K562 (cell line): ENCODE measurements around the gene RPL22L1. TPM values are rescaled to one million over a fixed set of nuclear protein-coding genes. Genes with fewer than 3 reads are reported as not detected.

ENCODE experiments used
- ARID1B ChIP-seq: fragments of 450-650 bp; IDR thresholded peaks from 2 replicates; pipeline ENCODE4 v1.6.1; 2016; ENCODE audit warnings: antibody characterized with exemption, mild to moderate bottlenecking, inconsistent platforms
- CEBPB ChIP-seq: fragments of 450-650 bp; IDR thresholded peaks from 2 replicates; pipeline ENCODE4 v1.6.1; 2016; ENCODE audit warnings: missing genetic modification characterization, missing compliant biosample characterization
- ERF ChIP-seq: fragments of 450-650 bp; formaldehyde crosslinking; IDR thresholded peaks from 2 replicates; pipeline ENCODE4 v1.4.0; 2020; ENCODE audit warnings: mild to moderate bottlenecking, mixed read lengths
- HMGN3 ChIP-seq: IDR thresholded peaks from 2 replicates; pipeline ENCODE4 v1.6.1; 2011; ENCODE audit warnings: borderline replicate concordance, low read depth, mild to moderate bottlenecking, mixed read lengths, low read length; ENCODE audit not compliant: insufficient read length; ENCODE audit errors: extremely low read depth
- KLF16 ChIP-seq: IDR thresholded peaks from 2 replicates; pipeline ENCODE4 v1.6.1; 2016; ENCODE audit warnings: antibody characterized with exemption
- MEIS2 ChIP-seq: fragments of 450-650 bp; IDR thresholded peaks from 2 replicates; pipeline ENCODE4 v1.6.1; 2014; ENCODE audit warnings: mild to moderate bottlenecking; ENCODE audit not compliant: partially characterized antibody
- MYBL2 ChIP-seq, 2 experiments: fragments of 450-650 bp in 1 of 2; sonication (generic) in 1 of 2; formaldehyde crosslinking in 1 of 2; IDR thresholded peaks; 2 replicates each; pipeline versions ENCODE4 v1.6.1 to v1.8.1; 2017 to 2022; ENCODE audit warnings: borderline replicate concordance in 1 of 2, inconsistent platforms in 1 of 2, low read depth in 1 of 2, mild to moderate bottlenecking in 1 of 2, missing genetic modification reagents in 1 of 2, moderate library complexity in 1 of 2
- MYC ChIP-seq, 2 experiments: fragments of 250-450 bp in 1 of 2; sonication (Bioruptor Pico) in 1 of 2; IDR thresholded peaks; 2 replicates each; pipeline versions ENCODE4 v1.5.1 to v1.6.1; 2012 to 2021; ENCODE audit warnings: low read depth in 2 of 2, borderline replicate concordance in 1 of 2, improper control_type of control experiment in 1 of 2, low read length in 1 of 2, mild to moderate bottlenecking in 1 of 2, moderate library complexity in 1 of 2
- PCBP2 ChIP-seq: fragments of 200-400 bp; formaldehyde crosslinking; IDR thresholded peaks from 2 replicates; pipeline ENCODE4 v1.6.1; 2018; ENCODE audit warnings: low read length, low read depth, mild to moderate bottlenecking, moderate library complexity; ENCODE audit not compliant: poor library complexity, severe bottlenecking
- PHF8 ChIP-seq: fragments of 200-600 bp; sonication (generic); IDR thresholded peaks from 2 replicates; pipeline ENCODE4 v1.6.1; 2012; ENCODE audit warnings: mixed run types, mild to moderate bottlenecking, inconsistent platforms, low read length, moderate library complexity, borderline replicate concordance
- SPI1 ChIP-seq: IDR thresholded peaks from 2 replicates; pipeline ENCODE4 v1.6.1; 2011; ENCODE audit warnings: low read depth, low read length, control low read depth, borderline replicate concordance
- TCFL5 ChIP-seq: fragments of 250-450 bp; sonication (Bioruptor Pico); conservative IDR thresholded peaks from 2 replicates; pipeline ENCODE4 v1.6.1; 2021; ENCODE audit warnings: mild to moderate bottlenecking, moderate library complexity, matching md5 sums
- TEAD2 ChIP-seq: fragments of 450-650 bp; IDR thresholded peaks from 2 replicates; pipeline ENCODE4 v1.6.1; 2016; ENCODE audit warnings: missing genetic modification characterization, control low read depth, missing compliant biosample characterization
- XRCC5 ChIP-seq: fragments of 200-400 bp; formaldehyde crosslinking; IDR thresholded peaks from 2 replicates; pipeline ENCODE4 v1.6.1; 2017; ENCODE audit warnings: low read depth, mild to moderate bottlenecking, low read length
- polyA plus RNA-seq, 8 experiments: library from polyadenylated mRNA; depleted of rRNA in 4 of 8; stranded (reverse) in 5 of 8; unstranded in 3 of 8; fragments of >200 nt; fragmentation: Nextera tagmentation in 2 of 8; fragmentation: Illumina TruSeq in 1 of 8; extraction: Ambion mirVana in 2 of 8; extraction: Trizol in 1 of 8; gene quantifications; 2 replicates each; pipeline versions ENCODE4 v1.2.1 to v1.2.3, GENCODE V29; 2011 to 2014; ENCODE audit warnings: inconsistent platforms in 1 of 8, missing spikeins in 1 of 8
- total RNA-seq, 7 experiments: library from RNA; depleted of rRNA in 6 of 7; stranded (reverse); fragments of >200 nt in 6 of 7; fragmentation: Illumina TruSeq in 2 of 7; extraction: Trizol in 2 of 7; gene quantifications; 2 replicates each; pipeline versions ENCODE4 v1.2.1 to v1.2.3, GENCODE V29; 2011 to 2021; ENCODE audit warnings: low replicate concordance in 1 of 7
- TF ChIP-seq, protein P1 (sequence below), 2 experiments: fragments of 250-450 bp in 1 of 2; fragments of 450-650 bp in 1 of 2; sonication (Bioruptor Pico) in 1 of 2; IDR thresholded peaks; 2 replicates each; pipeline versions ENCODE4 v1.6.1 to v1.8.0; 2016 to 2021; ENCODE audit warnings: mild to moderate bottlenecking in 2 of 2, moderate library complexity in 2 of 2, missing compliant biosample characterization in 1 of 2, missing genetic modification characterization in 1 of 2
- TF ChIP-seq, protein P2 (sequence below): fragments of 250-450 bp; sonication (Bioruptor Pico); IDR thresholded peaks from 2 replicates; pipeline ENCODE4 v1.8.0; 2022; ENCODE audit warnings: inconsistent platforms
- TF ChIP-seq, protein P3 (sequence below), 3 experiments: IDR thresholded peaks in 2 of 3; conservative IDR thresholded peaks in 1 of 3; 2 replicates each; pipeline ENCODE4 v1.5.1; 2011 to 2012; ENCODE audit warnings: low read length in 3 of 3, mild to moderate bottlenecking in 3 of 3, control low read depth in 2 of 3, improper control_type of control experiment in 1 of 3, inconsistent platforms in 1 of 3, low read depth in 1 of 3, mixed read lengths in 1 of 3, moderate library complexity in 1 of 3; ENCODE audit not compliant: insufficient read depth in 2 of 3

RPL22L1 gene
- total and polyA plus RNA-seq, 9 of the 15 experiments (the other 6 are each of a cell fraction or from before 2014, with no cell fraction given) = 53.9 to 198 (median 108) TPM

DNA sequence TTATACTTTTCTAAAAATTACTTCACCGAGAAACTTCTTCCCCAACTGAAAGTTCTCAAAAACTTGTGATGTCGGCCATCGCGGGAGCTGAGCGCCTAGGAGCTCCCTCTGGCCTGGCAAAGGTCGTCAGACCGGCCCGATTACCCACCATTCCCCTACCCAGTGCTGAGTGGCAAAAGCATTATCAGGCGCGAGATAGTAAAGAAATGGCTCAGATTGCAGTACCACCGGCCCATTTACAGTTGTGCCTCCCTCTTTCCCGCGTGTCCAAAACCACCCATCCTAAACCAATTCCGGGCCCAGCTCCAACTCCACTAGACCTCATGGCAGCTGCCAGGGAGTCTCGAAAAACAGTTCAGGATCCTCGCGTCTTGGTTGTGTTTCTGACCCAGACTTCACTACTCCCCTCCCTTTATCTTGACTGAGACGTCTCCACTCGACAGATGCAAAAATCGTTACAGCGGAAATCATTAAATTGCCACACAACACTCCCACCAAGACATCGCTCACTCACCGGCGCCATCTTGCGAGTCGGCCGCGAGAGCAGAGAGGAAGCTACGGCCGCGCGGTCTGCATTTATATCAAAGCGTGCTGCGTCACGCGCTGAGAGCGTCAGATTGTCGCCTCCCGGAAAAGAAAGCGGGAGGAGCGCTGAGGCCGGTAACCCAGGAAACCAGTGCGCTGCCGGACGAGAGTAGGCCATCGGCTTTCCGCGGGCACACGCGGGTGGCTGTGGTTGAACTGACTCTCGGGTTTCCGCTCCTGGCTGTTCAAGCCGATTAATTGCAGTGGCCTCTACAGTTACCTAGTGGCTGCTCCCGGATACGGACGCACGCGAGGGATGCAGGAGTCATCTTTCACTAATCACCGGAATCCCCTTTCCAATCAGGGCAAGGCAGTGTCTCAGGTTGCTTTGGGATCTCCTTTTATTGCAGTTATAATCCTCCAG, at the start of gene RPL22L1 (continued):
- peak; percentile 96 for TF ChIP-seq PHF8
- TF ChIP-seq TCFL5 (CRISPR knock-in tag) = 0 out of 2 replicates have a peak, but pooled peaks have one; percentile 12
- peak; percentile 73 for TF ChIP-seq CEBPB (tag)
- TF ChIP-seq, protein P1, sequence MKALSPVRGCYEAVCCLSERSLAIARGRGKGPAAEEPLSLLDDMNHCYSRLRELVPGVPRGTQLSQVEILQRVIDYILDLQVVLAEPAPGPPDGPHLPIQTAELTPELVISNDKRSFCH (CRISPR knock-in tag; IDR thresholded peaks at IDR 0.05) = no peak
- TF ChIP-seq, protein P1 (tag; IDR thresholded peaks at IDR 0.05) = peak; percentile 45; the same call in 1 of the 2 replicates
- peak; percentile 30 for TF ChIP-seq MEIS2
- peak; percentile 62; the same call in 1 of the 2 replicates for TF ChIP-seq XRCC5
- peak; percentile 37; the same call in 1 of the 2 replicates for TF ChIP-seq ARID1B
- TF ChIP-seq MYBL2 (IDR thresholded peaks at IDR 0.05; ENCODE audit: low read depth) = no peak
- no peak for TF ChIP-seq MYBL2 (CRISPR knock-in tag; IDR thresholded peaks at IDR 0.05; ENCODE audit: borderline replicate concordance)
- no peak for TF ChIP-seq KLF16
- TF ChIP-seq HMGN3 = peak; percentile 21
- TF ChIP-seq MYC (IDR thresholded peaks at IDR 0.05; ENCODE audit: low read depth, low read length) = peak; percentile 98
- peak; percentile 84 for TF ChIP-seq MYC (CRISPR knock-in tag; IDR thresholded peaks at IDR 0.05; ENCODE audit: borderline replicate concordance, low read depth)
- TF ChIP-seq SPI1 = peak; percentile 84
- TF ChIP-seq, protein P2, sequence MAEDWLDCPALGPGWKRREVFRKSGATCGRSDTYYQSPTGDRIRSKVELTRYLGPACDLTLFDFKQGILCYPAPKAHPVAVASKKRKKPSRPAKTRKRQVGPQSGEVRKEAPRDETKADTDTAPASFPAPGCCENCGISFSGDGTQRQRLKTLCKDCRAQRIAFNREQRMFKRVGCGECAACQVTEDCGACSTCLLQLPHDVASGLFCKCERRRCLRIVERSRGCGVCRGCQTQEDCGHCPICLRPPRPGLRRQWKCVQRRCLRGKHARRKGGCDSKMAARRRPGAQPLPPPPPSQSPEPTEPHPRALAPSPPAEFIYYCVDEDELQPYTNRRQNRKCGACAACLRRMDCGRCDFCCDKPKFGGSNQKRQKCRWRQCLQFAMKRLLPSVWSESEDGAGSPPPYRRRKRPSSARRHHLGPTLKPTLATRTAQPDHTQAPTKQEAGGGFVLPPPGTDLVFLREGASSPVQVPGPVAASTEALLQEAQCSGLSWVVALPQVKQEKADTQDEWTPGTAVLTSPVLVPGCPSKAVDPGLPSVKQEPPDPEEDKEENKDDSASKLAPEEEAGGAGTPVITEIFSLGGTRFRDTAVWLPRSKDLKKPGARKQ (CRISPR knock-in tag) = no peak
- no peak for TF ChIP-seq ERF (CRISPR knock-in tag)
- TF ChIP-seq, protein P3, sequence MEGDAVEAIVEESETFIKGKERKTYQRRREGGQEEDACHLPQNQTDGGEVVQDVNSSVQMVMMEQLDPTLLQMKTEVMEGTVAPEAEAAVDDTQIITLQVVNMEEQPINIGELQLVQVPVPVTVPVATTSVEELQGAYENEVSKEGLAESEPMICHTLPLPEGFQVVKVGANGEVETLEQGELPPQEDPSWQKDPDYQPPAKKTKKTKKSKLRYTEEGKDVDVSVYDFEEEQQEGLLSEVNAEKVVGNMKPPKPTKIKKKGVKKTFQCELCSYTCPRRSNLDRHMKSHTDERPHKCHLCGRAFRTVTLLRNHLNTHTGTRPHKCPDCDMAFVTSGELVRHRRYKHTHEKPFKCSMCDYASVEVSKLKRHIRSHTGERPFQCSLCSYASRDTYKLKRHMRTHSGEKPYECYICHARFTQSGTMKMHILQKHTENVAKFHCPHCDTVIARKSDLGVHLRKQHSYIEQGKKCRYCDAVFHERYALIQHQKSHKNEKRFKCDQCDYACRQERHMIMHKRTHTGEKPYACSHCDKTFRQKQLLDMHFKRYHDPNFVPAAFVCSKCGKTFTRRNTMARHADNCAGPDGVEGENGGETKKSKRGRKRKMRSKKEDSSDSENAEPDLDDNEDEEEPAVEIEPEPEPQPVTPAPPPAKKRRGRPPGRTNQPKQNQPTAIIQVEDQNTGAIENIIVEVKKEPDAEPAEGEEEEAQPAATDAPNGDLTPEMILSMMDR (IDR thresholded peaks at IDR 0.05 in 2 of 3, conservative IDR thresholded peaks at IDR 0.05 in 1 of 3; ENCODE audit: insufficient read depth in 2 of 3, low read depth in 1 of 3, low read length in 3 of 3) = peak in 2 of 3 experiments; percentile 26 to 31; a peak in 1 of 6 replicates
- TF ChIP-seq PCBP2 = no peak
- TF ChIP-seq TEAD2 (tag) = no peak
